IMR-90 (cell line): ENCODE data around the gene LMAN2.

Source experiments
- CTCF ChIP-seq: conservative IDR thresholded peaks from 2 replicates; pipeline ENCODE4 v1.5.1; 2012; ENCODE audit warnings: mild to moderate bottlenecking, low read depth, low read length, improper control_type of control experiment
- RAD21 ChIP-seq: IDR thresholded peaks from 2 replicates; pipeline ENCODE4 v1.6.1; 2012; ENCODE audit warnings: low read length, improper control_type of control experiment
- RCOR1 ChIP-seq: IDR thresholded peaks from 2 replicates; pipeline ENCODE4 v1.6.1; 2012; ENCODE audit warnings: mild to moderate bottlenecking, low read length, improper control_type of control experiment; ENCODE audit not compliant: insufficient replicate concordance

- no peak for TF ChIP-seq CTCF
- TF ChIP-seq RCOR1 = no peak
- no peak for TF ChIP-seq RAD21
These were observed 15.8 kb downstream of the LMAN2 start for GRCh38 chr5:177335701-177336065.
